ENCODE data around the gene SCUBE3. TPM values are rescaled to one million over a fixed set of nuclear protein-coding genes. Genes with fewer than 3 reads are reported as not detected.

SCUBE3 gene
- total and polyA plus RNA-seq, 2 of the 13 experiments (the other 11 are each of a cell fraction or from before 2014, with no cell fraction given): not detected

DNA sequence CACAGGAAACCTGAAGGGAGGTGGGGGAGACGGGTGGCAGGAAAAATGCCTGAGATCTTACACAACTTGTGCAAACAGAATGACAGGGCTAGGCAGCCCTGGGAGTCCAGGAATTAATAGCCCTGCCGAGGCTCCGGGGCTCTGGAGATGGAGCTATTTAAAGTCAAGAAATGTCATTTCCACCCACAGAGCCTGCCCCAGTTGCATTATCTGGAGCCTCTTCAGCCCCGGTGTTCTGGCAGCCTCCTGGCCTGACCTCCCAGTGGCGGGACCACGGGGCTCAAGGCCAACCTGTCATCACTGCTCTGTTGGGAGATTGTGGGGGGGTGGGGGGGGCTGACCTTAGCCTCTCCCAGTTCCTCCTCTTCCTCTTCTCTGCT, 28.5 kb upstream of the SCUBE3 start (continued):
- TF ChIP-seq NFE2L1 (CRISPR knock-in tag; IDR thresholded peaks at IDR 0.05; ENCODE audit: borderline replicate concordance): no peak
- TF ChIP-seq ZNF629 (CRISPR knock-in tag; conservative IDR thresholded peaks at IDR 0.05): no peak
- TF ChIP-seq, protein P1, sequence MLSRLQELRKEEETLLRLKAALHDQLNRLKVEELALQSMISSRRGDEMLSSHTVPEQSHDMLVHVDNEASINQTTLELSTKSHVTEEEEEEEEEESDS (CRISPR knock-in tag; IDR thresholded peaks at IDR 0.05; ENCODE audit: borderline replicate concordance): no peak
- TF ChIP-seq RXRB (CRISPR knock-in tag; IDR thresholded peaks at IDR 0.05; ENCODE audit: borderline replicate concordance): no peak
- TF ChIP-seq ZNF75D (CRISPR knock-in tag; IDR thresholded peaks at IDR 0.05; ENCODE audit: borderline replicate concordance): no peak
- TF ChIP-seq, protein P2, sequence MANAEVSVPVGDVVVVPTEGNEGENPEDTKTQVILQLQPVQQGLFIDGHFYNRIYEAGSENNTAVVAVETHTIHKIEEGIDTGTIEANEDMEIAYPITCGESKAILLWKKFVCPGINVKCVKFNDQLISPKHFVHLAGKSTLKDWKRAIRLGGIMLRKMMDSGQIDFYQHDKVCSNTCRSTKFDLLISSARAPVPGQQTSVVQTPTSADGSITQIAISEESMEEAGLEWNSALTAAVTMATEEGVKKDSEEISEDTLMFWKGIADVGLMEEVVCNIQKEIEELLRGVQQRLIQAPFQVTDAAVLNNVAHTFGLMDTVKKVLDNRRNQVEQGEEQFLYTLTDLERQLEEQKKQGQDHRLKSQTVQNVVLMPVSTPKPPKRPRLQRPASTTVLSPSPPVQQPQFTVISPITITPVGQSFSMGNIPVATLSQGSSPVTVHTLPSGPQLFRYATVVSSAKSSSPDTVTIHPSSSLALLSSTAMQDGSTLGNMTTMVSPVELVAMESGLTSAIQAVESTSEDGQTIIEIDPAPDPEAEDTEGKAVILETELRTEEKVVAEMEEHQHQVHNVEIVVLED (CRISPR knock-in tag; IDR thresholded peaks at IDR 0.05; ENCODE audit: borderline replicate concordance): no peak
- no peak for TF ChIP-seq SIN3B (IDR thresholded peaks at IDR 0.05; ENCODE audit: low read length)
- no peak for TF ChIP-seq ZNF335 (CRISPR knock-in tag; IDR thresholded peaks at IDR 0.05)
- no peak for TF ChIP-seq HOXA7 (CRISPR knock-in tag; IDR thresholded peaks at IDR 0.05)
- TF ChIP-seq CHD4 (IDR thresholded peaks at IDR 0.05; ENCODE audit: borderline replicate concordance, low read length): no peak
- TF ChIP-seq, protein P3, sequence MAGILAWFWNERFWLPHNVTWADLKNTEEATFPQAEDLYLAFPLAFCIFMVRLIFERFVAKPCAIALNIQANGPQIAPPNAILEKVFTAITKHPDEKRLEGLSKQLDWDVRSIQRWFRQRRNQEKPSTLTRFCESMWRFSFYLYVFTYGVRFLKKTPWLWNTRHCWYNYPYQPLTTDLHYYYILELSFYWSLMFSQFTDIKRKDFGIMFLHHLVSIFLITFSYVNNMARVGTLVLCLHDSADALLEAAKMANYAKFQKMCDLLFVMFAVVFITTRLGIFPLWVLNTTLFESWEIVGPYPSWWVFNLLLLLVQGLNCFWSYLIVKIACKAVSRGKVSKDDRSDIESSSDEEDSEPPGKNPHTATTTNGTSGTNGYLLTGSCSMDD (CRISPR knock-in tag; IDR thresholded peaks at IDR 0.05): no peak
- TF ChIP-seq, protein P4, sequence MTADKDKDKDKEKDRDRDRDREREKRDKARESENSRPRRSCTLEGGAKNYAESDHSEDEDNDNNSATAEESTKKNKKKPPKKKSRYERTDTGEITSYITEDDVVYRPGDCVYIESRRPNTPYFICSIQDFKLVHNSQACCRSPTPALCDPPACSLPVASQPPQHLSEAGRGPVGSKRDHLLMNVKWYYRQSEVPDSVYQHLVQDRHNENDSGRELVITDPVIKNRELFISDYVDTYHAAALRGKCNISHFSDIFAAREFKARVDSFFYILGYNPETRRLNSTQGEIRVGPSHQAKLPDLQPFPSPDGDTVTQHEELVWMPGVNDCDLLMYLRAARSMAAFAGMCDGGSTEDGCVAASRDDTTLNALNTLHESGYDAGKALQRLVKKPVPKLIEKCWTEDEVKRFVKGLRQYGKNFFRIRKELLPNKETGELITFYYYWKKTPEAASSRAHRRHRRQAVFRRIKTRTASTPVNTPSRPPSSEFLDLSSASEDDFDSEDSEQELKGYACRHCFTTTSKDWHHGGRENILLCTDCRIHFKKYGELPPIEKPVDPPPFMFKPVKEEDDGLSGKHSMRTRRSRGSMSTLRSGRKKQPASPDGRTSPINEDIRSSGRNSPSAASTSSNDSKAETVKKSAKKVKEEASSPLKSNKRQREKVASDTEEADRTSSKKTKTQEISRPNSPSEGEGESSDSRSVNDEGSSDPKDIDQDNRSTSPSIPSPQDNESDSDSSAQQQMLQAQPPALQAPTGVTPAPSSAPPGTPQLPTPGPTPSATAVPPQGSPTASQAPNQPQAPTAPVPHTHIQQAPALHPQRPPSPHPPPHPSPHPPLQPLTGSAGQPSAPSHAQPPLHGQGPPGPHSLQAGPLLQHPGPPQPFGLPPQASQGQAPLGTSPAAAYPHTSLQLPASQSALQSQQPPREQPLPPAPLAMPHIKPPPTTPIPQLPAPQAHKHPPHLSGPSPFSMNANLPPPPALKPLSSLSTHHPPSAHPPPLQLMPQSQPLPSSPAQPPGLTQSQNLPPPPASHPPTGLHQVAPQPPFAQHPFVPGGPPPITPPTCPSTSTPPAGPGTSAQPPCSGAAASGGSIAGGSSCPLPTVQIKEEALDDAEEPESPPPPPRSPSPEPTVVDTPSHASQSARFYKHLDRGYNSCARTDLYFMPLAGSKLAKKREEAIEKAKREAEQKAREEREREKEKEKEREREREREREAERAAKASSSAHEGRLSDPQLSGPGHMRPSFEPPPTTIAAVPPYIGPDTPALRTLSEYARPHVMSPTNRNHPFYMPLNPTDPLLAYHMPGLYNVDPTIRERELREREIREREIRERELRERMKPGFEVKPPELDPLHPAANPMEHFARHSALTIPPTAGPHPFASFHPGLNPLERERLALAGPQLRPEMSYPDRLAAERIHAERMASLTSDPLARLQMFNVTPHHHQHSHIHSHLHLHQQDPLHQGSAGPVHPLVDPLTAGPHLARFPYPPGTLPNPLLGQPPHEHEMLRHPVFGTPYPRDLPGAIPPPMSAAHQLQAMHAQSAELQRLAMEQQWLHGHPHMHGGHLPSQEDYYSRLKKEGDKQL (CRISPR knock-in tag; IDR thresholded peaks at IDR 0.05; ENCODE audit: low read depth): no peak
- no peak for TF ChIP-seq GZF1 (CRISPR knock-in tag; IDR thresholded peaks at IDR 0.05)
- no peak for TF ChIP-seq SP1 (IDR thresholded peaks at IDR 0.05)
- TF ChIP-seq SP1 (CRISPR knock-in tag; IDR thresholded peaks at IDR 0.05): no peak
- TF ChIP-seq, protein P5, sequence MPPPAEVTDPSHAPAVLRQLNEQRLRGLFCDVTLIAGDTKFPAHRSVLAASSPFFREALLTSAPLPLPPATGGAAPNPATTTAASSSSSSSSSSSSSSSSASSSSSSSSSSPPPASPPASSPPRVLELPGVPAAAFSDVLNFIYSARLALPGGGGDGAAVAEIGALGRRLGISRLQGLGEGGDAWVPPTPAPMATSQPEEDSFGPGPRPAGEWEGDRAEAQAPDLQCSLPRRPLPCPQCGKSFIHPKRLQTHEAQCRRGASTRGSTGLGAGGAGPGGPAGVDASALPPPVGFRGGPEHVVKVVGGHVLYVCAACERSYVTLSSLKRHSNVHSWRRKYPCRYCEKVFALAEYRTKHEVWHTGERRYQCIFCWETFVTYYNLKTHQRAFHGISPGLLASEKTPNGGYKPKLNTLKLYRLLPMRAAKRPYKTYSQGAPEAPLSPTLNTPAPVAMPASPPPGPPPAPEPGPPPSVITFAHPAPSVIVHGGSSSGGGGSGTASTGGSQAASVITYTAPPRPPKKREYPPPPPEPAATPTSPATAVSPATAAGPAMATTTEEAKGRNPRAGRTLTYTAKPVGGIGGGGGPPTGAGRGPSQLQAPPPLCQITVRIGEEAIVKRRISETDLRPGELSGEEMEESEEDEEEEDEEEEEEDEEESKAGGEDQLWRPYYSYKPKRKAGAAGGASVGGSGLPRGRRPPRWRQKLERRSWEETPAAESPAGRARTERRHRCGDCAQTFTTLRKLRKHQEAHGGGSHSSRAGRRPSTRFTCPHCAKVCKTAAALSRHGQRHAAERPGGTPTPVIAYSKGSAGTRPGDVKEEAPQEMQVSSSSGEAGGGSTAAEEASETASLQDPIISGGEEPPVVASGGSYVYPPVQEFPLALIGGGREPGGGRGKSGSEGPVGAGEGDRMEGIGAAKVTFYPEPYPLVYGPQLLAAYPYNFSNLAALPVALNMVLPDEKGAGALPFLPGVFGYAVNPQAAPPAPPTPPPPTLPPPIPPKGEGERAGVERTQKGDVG (CRISPR knock-in tag; IDR thresholded peaks at IDR 0.05; ENCODE audit: borderline replicate concordance): no peak
- no peak for TF ChIP-seq CAMTA2 (CRISPR knock-in tag; IDR thresholded peaks at IDR 0.05; ENCODE audit: borderline replicate concordance)
- no peak for TF ChIP-seq NR3C1 (CRISPR knock-in tag; IDR thresholded peaks at IDR 0.05)
- TF ChIP-seq HDAC6 (IDR thresholded peaks at IDR 0.05; ENCODE audit: low read depth, low read length): no peak
- no peak for TF ChIP-seq NFATC3 (CRISPR knock-in tag; IDR thresholded peaks at IDR 0.05)
